Measurements from ENCODE around the gene MSTN.
"Not testable (repeated sequence)": the region's sequence is repeated elsewhere in the genome, so short reads cannot be mapped to it uniquely, and the experiment has no call there.

The MSTN gene

DNA sequence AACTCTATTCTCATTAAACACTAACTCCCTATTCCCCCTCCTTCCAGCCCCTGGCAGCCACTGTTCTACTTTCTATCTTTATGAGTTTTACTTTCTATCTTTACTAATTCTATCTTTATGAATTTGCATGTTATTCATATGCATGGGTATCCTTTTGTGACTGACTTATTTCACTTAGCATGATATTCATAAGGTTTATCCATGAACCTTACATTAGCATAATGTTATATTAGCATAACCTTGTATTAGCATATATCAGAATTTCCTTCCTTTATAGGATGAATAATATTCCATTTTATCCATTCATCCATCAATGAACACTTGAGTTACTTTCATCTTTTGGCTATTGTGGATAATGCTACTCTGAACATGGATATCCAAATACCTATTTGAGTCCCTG, 41.8 kb downstream of the MSTN start:
- TF ChIP-seq TAF1 (IDR thresholded peaks at IDR 0.05; ENCODE audit: borderline replicate concordance, low read depth, low read length): no peak
- no peak for TF ChIP-seq POLR2A (IDR thresholded peaks at IDR 0.05; ENCODE audit: low read depth, low read length)
- TF ChIP-seq POLR2AphosphoS5 (IDR thresholded peaks at IDR 0.05; ENCODE audit: low read depth, low read length): no peak
- FAIRE-seq (no peak), DNase-seq (ENCODE audit: insufficient read length) (no peak)

DNA sequence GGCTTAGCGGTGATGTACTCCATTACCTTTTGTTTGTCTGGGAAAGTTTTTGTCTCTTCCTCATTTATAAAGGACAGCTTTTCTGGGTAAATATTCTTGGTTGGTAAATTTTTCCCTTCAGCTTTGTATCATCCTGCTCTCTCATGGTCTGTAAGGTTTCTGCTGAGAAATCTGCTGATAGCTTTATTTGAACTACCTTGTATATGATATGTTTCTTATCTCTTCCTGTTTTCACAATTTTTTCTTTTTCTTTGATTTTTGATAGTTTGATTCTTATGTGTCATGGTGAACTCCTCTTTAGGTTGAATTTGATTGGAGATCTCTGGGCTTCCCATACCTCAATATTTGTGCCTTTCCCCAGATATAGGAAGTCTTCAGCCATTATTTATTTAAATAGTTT, 44.7 kb downstream of the MSTN start:
- no peak for TF ChIP-seq POLR2AphosphoS5 (IDR thresholded peaks at IDR 0.05; ENCODE audit: low read depth, low read length)
- TF ChIP-seq POLR2A (IDR thresholded peaks at IDR 0.05; ENCODE audit: low read depth, low read length): no peak
- TF ChIP-seq TAF1 (IDR thresholded peaks at IDR 0.05; ENCODE audit: borderline replicate concordance, low read depth, low read length): no peak
- no peak for DNase-seq (ENCODE audit: insufficient read length)
- FAIRE-seq: no peak

DNA sequence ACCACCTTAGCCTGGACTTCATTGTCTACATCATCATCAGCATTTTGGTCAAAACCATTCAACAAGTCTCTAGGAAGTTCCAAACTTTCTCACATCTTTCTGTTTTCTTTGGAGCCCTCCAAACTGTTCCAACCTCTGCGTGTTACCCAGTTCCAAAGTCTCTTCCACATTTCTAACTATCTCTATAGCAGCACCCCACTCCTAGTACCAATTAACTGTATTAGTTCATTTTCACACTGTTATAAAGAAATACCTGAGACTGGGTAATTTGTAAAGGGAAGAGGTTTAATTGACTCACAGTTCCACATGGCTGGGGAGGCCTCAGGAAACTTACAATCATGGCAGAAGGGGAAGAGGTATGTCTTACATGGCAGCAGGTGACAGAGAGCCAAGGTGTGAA, 46.6 kb downstream of the MSTN start:
- peak; percentile 66 for FAIRE-seq
- DNase-seq (ENCODE audit: insufficient read length): not testable (repeated sequence)
